Subcutaneous adipose tissue (tissue), 4 donors: ENCODE results near the gene SNX21. TPM values are rescaled to one million over a fixed set of nuclear protein-coding genes. Genes with fewer than 3 reads are reported as not detected.

Experiments
- CTCF ChIP-seq: fragments of 450-650 bp; IDR thresholded peaks from one replicate; pipeline ENCODE4 v1.5.1; 2016; ENCODE audit warnings: low read depth, mild to moderate bottlenecking, control low read depth, antibody characterized with exemption, moderate library complexity
- total RNA-seq, 4 donors: library from RNA; depleted of rRNA; stranded (reverse); fragments of >200 nt; gene quantifications; one replicate each; pipeline ENCODE4 v1.1.0, GENCODE V29; 2016

Gene SNX21
- total RNA-seq, 4 donors from 2014 or later, result 31.6 to 153 (median 90.8) TPM

- TF ChIP-seq CTCF, result no peak
Measured at GRCh38 chr20:45857882-45858216, 24.2 kb downstream of the SNX21 start.

GRCh38 chr20:45859916-45860315, 26.3 kb downstream of the SNX21 start:
- TF ChIP-seq CTCF, result no peak

DNA sequence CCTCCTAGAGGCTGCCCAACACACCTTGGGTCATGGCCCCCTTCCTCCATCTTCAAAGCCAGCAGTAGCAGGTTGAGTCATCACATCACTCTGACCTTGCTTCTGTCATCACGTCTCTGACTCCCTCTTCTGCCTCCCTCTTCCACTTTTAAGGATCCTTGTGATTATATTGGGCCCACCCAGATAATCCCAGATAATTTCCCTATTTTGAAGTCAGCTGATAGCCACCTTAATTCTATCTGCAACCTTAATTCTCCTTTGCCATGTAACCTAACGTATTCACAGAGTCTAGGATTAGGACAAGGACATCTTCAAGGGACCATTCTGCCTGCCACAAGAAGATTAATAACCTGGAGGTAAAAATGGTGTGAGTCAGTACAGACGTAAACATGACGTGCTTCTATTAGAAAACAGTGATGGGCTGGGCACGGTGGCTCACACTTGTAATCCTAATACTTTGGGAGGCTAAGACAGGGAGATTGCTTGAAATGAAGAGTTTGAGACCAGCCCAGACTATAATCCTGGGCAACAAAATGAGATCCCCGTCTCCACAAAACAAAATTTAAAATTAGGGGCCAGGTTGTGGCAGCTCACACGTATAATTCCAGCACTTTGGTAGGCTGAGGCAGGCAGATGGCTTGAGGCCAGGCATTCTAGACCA, 27.1 kb downstream of the SNX21 start:
- no peak for TF ChIP-seq CTCF

GRCh38 chr20:45861221-45862075, 27.8 kb downstream of the SNX21 start:
- no peak for TF ChIP-seq CTCF

DNA sequence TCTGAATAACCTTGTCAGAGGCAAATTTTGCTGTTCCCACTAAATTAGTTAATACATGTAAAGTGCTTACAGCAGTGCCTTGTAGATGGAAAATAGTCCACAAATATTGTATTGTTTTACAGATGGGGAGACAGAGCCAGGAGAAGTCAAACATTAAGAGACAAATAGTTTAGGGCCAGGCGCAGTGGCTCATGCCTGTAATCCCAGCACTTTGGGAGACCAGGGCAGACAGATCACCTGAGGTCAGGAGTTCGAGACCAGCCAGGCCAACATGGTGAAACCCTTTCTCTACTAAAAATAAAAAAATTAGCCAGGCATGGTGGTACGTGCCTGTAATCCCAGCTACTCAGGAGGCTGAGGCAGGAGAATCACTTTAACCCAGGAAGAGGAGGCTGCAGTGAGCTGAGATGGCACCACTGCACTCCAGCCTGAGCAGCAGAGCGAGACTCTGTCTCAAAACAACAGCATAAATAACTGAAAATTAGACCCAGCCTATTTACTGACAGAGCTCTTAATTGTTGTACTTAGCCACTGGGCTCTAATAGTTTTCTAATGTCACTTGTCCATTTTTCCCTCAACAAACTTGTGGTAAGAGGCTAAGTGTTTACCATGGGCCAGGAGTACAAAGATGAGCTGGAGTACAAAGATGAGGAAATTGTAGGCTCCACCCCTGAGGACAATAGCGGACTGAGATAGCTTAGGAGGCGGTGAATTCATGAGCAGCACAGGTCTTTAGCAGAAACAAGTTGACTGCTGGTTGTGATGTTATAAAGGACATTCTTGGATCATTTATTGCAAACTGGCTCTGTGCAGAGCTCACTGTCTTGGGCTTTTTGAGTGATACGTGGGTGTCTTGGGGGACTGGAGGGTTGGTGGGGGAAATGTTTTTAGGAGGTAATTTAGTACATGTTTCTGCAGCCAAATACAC, 30.2 kb downstream of the SNX21 start:
- no peak for TF ChIP-seq CTCF

GRCh38 chr20:45866454-45866853, 32.9 kb downstream of the SNX21 start:
- no peak for TF ChIP-seq CTCF
